GM19463 (cell line): ENCODE results near the gene WDR36.
A peak's percentile ranks its signal among the peaks of the same experiment; 100 is the strongest.
"Not testable (repeated sequence)": the region's sequence is repeated elsewhere in the genome, so short reads cannot be mapped to it uniquely, and the experiment has no call there.

Experiments used
- ATAC-seq: cut with Tn5 transposase; IDR thresholded peaks from one replicate; pipeline ENCODE4 v1.9.1; 2021; ENCODE audit warnings: mild to moderate bottlenecking, moderate library complexity; ENCODE audit not compliant: unreplicated experiment

Gene WDR36

GRCh38 chr5:111134864-111135263, 42.7 kb downstream of the WDR36 start:
- ATAC-seq = no peak

- no peak for ATAC-seq
These were observed 43.2 kb downstream of the WDR36 start for GRCh38 chr5:111135363-111135762.

- no peak for ATAC-seq
These were observed 43.8 kb downstream of the WDR36 start for GRCh38 chr5:111135946-111136345.

GRCh38 chr5:111138096-111138495, 45.9 kb downstream of the WDR36 start:
- ATAC-seq = no peak

GRCh38 chr5:111141471-111141870, 49.3 kb downstream of the WDR36 start:
- ATAC-seq = not testable (repeated sequence)

GRCh38 chr5:111142932-111143331, 50.8 kb downstream of the WDR36 start:
- ATAC-seq = no peak

GRCh38 chr5:111143910-111144309, 51.8 kb downstream of the WDR36 start:
- ATAC-seq = no peak

- peak; percentile 91 for ATAC-seq
These were observed 52.3 kb downstream of the WDR36 start for GRCh38 chr5:111144352-111144930.

GRCh38 chr5:111146053-111146452, 53.9 kb downstream of the WDR36 start:
- ATAC-seq = no peak

- no peak for ATAC-seq
These were observed 55.4 kb downstream of the WDR36 start for GRCh38 chr5:111147502-111147901.

GRCh38 chr5:111151998-111152397, 59.9 kb downstream of the WDR36 start:
- ATAC-seq = no peak

- no peak for ATAC-seq
These were observed 61.3 kb downstream of the WDR36 start for GRCh38 chr5:111153483-111153882.

- no peak for ATAC-seq
These were observed 61.8 kb downstream of the WDR36 start for GRCh38 chr5:111153945-111154344.

- peak; percentile 82 for ATAC-seq
These were observed 66.1 kb downstream of the WDR36 start for GRCh38 chr5:111158105-111158744.

GRCh38 chr5:111159845-111160244, 67.7 kb downstream of the WDR36 start:
- ATAC-seq = no peak

- ATAC-seq = no peak
These were observed 70.9 kb downstream of the WDR36 start for GRCh38 chr5:111163000-111163399.

- no peak for ATAC-seq
These were observed 72.9 kb downstream of the WDR36 start for GRCh38 chr5:111165058-111165457.

- no peak for ATAC-seq
These were observed 75.4 kb downstream of the WDR36 start for GRCh38 chr5:111167551-111167950.

GRCh38 chr5:111168608-111169007, 76.5 kb downstream of the WDR36 start:
- no peak for ATAC-seq

GRCh38 chr5:111169269-111169668, 77.1 kb downstream of the WDR36 start:
- no peak for ATAC-seq

- no peak for ATAC-seq
These were observed 78.1 kb downstream of the WDR36 start for GRCh38 chr5:111170279-111170678.

GRCh38 chr5:111172504-111172903, 80.4 kb downstream of the WDR36 start:
- no peak for ATAC-seq

GRCh38 chr5:111173476-111173875, 81.3 kb downstream of the WDR36 start:
- no peak for ATAC-seq
